GM12872 (cell line): ENCODE measurements around the gene SPINT2.

Experiments
- TF ChIP-seq, protein P1 (sequence below): IDR thresholded peaks from 3 replicates; pipeline ENCODE4 v1.5.1; 2011; ENCODE audit warnings: low read depth, mild to moderate bottlenecking, low read length, moderate library complexity; ENCODE audit not compliant: insufficient read depth

SPINT2 gene

DNA sequence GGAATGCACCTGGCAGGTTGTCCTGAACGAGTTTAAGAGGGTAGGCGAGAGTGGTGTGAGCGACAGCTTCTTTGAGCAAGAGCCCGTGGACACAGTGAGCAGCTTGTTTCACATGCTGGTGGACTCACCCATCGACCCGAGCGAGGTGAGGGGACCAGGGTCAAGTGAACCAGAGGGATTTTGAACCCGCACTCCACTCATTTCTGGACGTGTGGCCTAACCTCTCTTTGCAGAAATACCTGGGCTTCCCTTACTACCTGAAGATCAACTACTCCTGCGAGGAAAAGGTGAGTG is 72.9 kb downstream of the SPINT2 start:
- TF ChIP-seq, protein P1, sequence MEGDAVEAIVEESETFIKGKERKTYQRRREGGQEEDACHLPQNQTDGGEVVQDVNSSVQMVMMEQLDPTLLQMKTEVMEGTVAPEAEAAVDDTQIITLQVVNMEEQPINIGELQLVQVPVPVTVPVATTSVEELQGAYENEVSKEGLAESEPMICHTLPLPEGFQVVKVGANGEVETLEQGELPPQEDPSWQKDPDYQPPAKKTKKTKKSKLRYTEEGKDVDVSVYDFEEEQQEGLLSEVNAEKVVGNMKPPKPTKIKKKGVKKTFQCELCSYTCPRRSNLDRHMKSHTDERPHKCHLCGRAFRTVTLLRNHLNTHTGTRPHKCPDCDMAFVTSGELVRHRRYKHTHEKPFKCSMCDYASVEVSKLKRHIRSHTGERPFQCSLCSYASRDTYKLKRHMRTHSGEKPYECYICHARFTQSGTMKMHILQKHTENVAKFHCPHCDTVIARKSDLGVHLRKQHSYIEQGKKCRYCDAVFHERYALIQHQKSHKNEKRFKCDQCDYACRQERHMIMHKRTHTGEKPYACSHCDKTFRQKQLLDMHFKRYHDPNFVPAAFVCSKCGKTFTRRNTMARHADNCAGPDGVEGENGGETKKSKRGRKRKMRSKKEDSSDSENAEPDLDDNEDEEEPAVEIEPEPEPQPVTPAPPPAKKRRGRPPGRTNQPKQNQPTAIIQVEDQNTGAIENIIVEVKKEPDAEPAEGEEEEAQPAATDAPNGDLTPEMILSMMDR: no peak

DNA sequence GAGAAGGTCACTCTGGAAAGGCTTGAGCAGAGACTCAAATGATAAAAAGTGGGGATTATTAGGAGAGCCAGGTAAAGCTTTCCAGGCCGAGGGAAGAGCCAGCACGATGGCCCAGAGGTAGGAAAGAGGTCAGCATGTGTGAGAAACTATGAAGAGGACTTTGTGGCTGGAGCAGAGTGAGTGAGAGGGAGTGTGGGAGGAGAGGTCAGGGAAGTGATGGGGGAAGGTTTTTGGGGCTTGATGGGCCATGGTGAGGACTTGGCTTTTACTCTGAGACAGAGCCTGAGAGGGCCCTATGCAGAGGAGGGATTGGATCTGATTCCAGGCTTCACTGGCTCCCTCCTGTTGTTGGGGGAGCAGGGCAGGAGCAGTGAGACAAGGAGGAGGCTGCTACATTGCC is 76.6 kb downstream of the SPINT2 start:
- TF ChIP-seq, protein P1: no peak
